DND-41 (cell line): Measurements from ENCODE around the gene TFRC.
"Not testable (repeated sequence)": the region's sequence is repeated elsewhere in the genome, so short reads cannot be mapped to it uniquely, and the experiment has no call there.

Experiments
- ATAC-seq: fragments of 200-7000 bp; cut with Tn5 transposase; 3 replicates; pipeline ENCODE4 v1.9.1; 2021; ENCODE audit warnings: low read depth; ENCODE audit not compliant: insufficient read depth
- DNase-seq: peaks from one replicate; pipeline ENCODE4 v3.0.0-alpha.2; 2020
- H2AFZ ChIP-seq: 2 replicates; pipeline ENCODE4 v1.6.0; 2012; ENCODE audit warnings: low read depth, low read length
- H3K27ac ChIP-seq: 2 replicates; pipeline ENCODE4 v1.5.1; 2012; ENCODE audit warnings: low read length, inconsistent platforms
- H3K27me3 ChIP-seq: fragments of 200-600 bp; sonication (generic); 2 replicates; pipeline ENCODE4 v1.6.0; 2012; ENCODE audit warnings: low read length, mild to moderate bottlenecking, inconsistent platforms; ENCODE audit not compliant: insufficient read depth, poor library complexity
- H3K36me3 ChIP-seq: 2 replicates; pipeline ENCODE4 v1.5.1; 2012; ENCODE audit warnings: low read length, inconsistent platforms; ENCODE audit not compliant: insufficient read depth
- H3K4me1 ChIP-seq: 2 replicates; pipeline ENCODE4 v1.5.1; 2012; ENCODE audit warnings: mild to moderate bottlenecking, low read length; ENCODE audit not compliant: insufficient read depth
- H3K4me2 ChIP-seq: 2 replicates; pipeline ENCODE4 v1.6.0; 2012; ENCODE audit warnings: mild to moderate bottlenecking, moderate library complexity, low read length, inconsistent platforms; ENCODE audit not compliant: insufficient read depth
- H3K4me3 ChIP-seq, 2 experiments: fragments of 200-600 bp in 1 of 2; shearing (Covaris generic) in 1 of 2; 2 replicates each; pipeline ENCODE4 v1.5.1; 2012 to 2016; ENCODE audit warnings: inconsistent platforms in 2 of 2, low read length in 2 of 2, mild to moderate bottlenecking in 2 of 2, low read depth in 1 of 2, moderate library complexity in 1 of 2
- H3K79me2 ChIP-seq: 2 replicates; pipeline ENCODE4 v1.6.0; 2012; ENCODE audit warnings: low read length, inconsistent platforms; ENCODE audit not compliant: insufficient read depth
- H3K9ac ChIP-seq: 2 replicates; pipeline ENCODE4 v1.6.0; 2012; ENCODE audit warnings: low read depth, mild to moderate bottlenecking, inconsistent platforms, low read length, moderate library complexity
- H3K9me3 ChIP-seq: 2 replicates; pipeline ENCODE4 v1.5.1; 2012; ENCODE audit warnings: low read length, moderate library complexity, mild to moderate bottlenecking, inconsistent platforms; ENCODE audit not compliant: insufficient read depth, severe bottlenecking
- H4K20me1 ChIP-seq: 2 replicates; pipeline ENCODE4 v1.6.0; 2012; ENCODE audit warnings: low read length; ENCODE audit not compliant: insufficient read depth
- CTCF ChIP-seq: IDR thresholded peaks from 2 replicates; pipeline ENCODE4 v1.5.1; 2012; ENCODE audit warnings: borderline replicate concordance, low read length, moderate library complexity, mild to moderate bottlenecking; ENCODE audit not compliant: poor library complexity, severe bottlenecking; ENCODE audit errors: extremely low read depth
- EZH2 ChIP-seq: IDR thresholded peaks from 3 replicates; pipeline ENCODE4 v1.6.1; 2012; ENCODE audit warnings: borderline replicate concordance, low read depth, mild to moderate bottlenecking, moderate library complexity, low read length, inconsistent platforms; ENCODE audit not compliant: severe bottlenecking

Gene TFRC

GRCh38 chr3:196042673-196043072 lies 39.2 kb downstream of the TFRC start:
- Histone ChIP-seq H4K20me1 (peaks cover 2% of the 10 kb centered on the region; the same call in 1 of the 2 replicates), H3K4me3 (no peak overlapping the region), H3K36me3 (peaks cover 21% of the 10 kb centered on the region; the same call in 1 of the 2 replicates), H3K27ac (no peak overlapping the region), H3K9me3 (no peaks in the 10 kb centered on the region), H3K27me3 (no peaks in the 10 kb centered on the region), H2AFZ (no peak overlapping the region), H3K9ac (no peak overlapping the region), H3K4me1 (no peaks in the 10 kb centered on the region), H3K4me2 (no peak overlapping the region), H3K79me2 (no peaks in the 10 kb centered on the region)
- TF ChIP-seq EZH2 (no peak), CTCF (no peak)
- ATAC-seq: no peak
- DNase-seq: no peak

GRCh38 chr3:196039359-196039758 lies 42.5 kb downstream of the TFRC start:
- Histone ChIP-seq H3K27me3 (no peaks in the 10 kb centered on the region), H3K9ac (no peak overlapping the region), H3K4me1 (no peaks in the 10 kb centered on the region), H3K9me3 (no peaks in the 10 kb centered on the region), H3K4me2 (no peak overlapping the region), H2AFZ (no peak overlapping the region), H4K20me1 (no peaks in the 10 kb centered on the region), H3K27ac (no peak overlapping the region), H3K4me3 (no peak overlapping the region), H3K79me2 (no peaks in the 10 kb centered on the region), H3K36me3 (peaks cover 7% of the 10 kb centered on the region; the same call in 1 of the 2 replicates)
- TF ChIP-seq EZH2 (no peak), CTCF (no peak)
- DNase-seq (no peak), ATAC-seq (no peak)

GRCh38 chr3:196026059-196026458 lies 55.8 kb downstream of the TFRC start:
- H3K4me3 ChIP-seq, ATAC-seq, H3K79me2 ChIP-seq, H4K20me1 ChIP-seq, H3K9me3 ChIP-seq, H3K4me1 ChIP-seq, H3K27me3 ChIP-seq, H3K9ac ChIP-seq, H2AFZ ChIP-seq, H3K27ac ChIP-seq, H3K4me2 ChIP-seq, H3K36me3 ChIP-seq, DNase-seq: not testable (repeated sequence)

- no peaks in the 10 kb centered on the region for H3K4me1 ChIP-seq
- H3K27ac ChIP-seq: no peak overlapping the region
- no peak overlapping the region for H2AFZ ChIP-seq
- H3K36me3 ChIP-seq: no peaks in the 10 kb centered on the region
- H3K79me2 ChIP-seq: no peaks in the 10 kb centered on the region
- TF ChIP-seq EZH2: no peak
- TF ChIP-seq CTCF: no peak
- no peak overlapping the region for H3K4me3 ChIP-seq
- no peaks in the 10 kb centered on the region for H4K20me1 ChIP-seq
- H3K4me2 ChIP-seq: no peak overlapping the region
- no peaks in the 10 kb centered on the region for H3K27me3 ChIP-seq
- no peaks in the 10 kb centered on the region for H3K9me3 ChIP-seq
- no peak overlapping the region for H3K9ac ChIP-seq
- DNase-seq: no peak
- no peak for ATAC-seq
Observed at GRCh38 chr3:196024968-196025367, 56.9 kb downstream of the TFRC start.
